CD4-positive, CD25-positive, alpha-beta regulatory T cell (primary cell): ENCODE results near the gene CCDC40. TPM values are rescaled to one million over a fixed set of nuclear protein-coding genes. Genes with fewer than 3 reads are reported as not detected.
"Not testable (repeated sequence)": the region's sequence is repeated elsewhere in the genome, so short reads cannot be mapped to it uniquely, and the experiment has no call there.

ENCODE experiments used
- ATAC-seq, 2 donors: fragments of 150-1000 bp; cut with Tn5 transposase; one replicate each; pipeline ENCODE4 v1.10.0; 2021; ENCODE audit warnings: low read depth in 2 of 2, moderate number of reproducible peaks in 2 of 2, moderate library complexity in 1 of 2
- DNase-seq, 3 donors: peaks; one replicate each; pipeline versions ENCODE4 v3.0.0 to v3.0.0-alpha.2; 2012 to 2022; ENCODE audit warnings: mixed read lengths in 1 of 3
- H3K27ac ChIP-seq: one replicate; pipeline ENCODE4 v1.7.0; 2013; ENCODE audit warnings: mild to moderate bottlenecking, low read length; ENCODE audit not compliant: insufficient read depth, poor library complexity, severe bottlenecking
- H3K27me3 ChIP-seq: one replicate; pipeline ENCODE4 v1.7.0; 2013; ENCODE audit warnings: low read length; ENCODE audit not compliant: control insufficient read depth, insufficient read depth
- H3K36me3 ChIP-seq: one replicate; pipeline ENCODE4 v1.7.0; 2013; ENCODE audit warnings: mild to moderate bottlenecking, low read length, moderate library complexity; ENCODE audit not compliant: control insufficient read depth, insufficient read depth
- H3K4me1 ChIP-seq: 2 replicates; pipeline ENCODE4 v1.7.0; 2013; ENCODE audit warnings: mild to moderate bottlenecking, low read length; ENCODE audit not compliant: insufficient read depth, control insufficient read depth, poor library complexity, severe bottlenecking
- H3K4me3 ChIP-seq: one replicate; pipeline ENCODE4 v1.7.0; 2013; ENCODE audit warnings: low read depth, mild to moderate bottlenecking, low read length, moderate library complexity
- H3K9me3 ChIP-seq, 2 experiments: 1 replicate in 1 of 2; 2 replicates in 1 of 2; pipeline ENCODE4 v1.7.0; 2013; ENCODE audit warnings: low read length in 2 of 2, mild to moderate bottlenecking in 1 of 2, moderate library complexity in 1 of 2; ENCODE audit not compliant: control insufficient read depth in 2 of 2
- H3K27ac Mint-ChIP-seq, 3 donors: one replicate each; pipeline ENCODE4 v1.8.0; 2020 to 2022; ENCODE audit warnings: mild to moderate bottlenecking in 3 of 3, mixed read lengths in 3 of 3, moderate library complexity in 2 of 3
- H3K27me3 Mint-ChIP-seq: one replicate; pipeline ENCODE4 v1.8.0; 2022; ENCODE audit warnings: mild to moderate bottlenecking, mixed read lengths
- H3K36me3 Mint-ChIP-seq: one replicate; pipeline ENCODE4 v1.8.0; 2020; ENCODE audit warnings: mixed read lengths
- H3K4me1 Mint-ChIP-seq, 4 donors: one replicate each; pipeline ENCODE4 v1.8.0; 2020 to 2022; ENCODE audit warnings: mixed read lengths in 4 of 4, mild to moderate bottlenecking in 1 of 4
- H3K4me3 Mint-ChIP-seq, 4 donors: one replicate each; pipeline ENCODE4 v1.8.0; 2020 to 2022; ENCODE audit warnings: mild to moderate bottlenecking in 4 of 4, mixed read lengths in 4 of 4, moderate library complexity in 3 of 4
- H3K9me3 Mint-ChIP-seq, 7 donors: one replicate each; pipeline ENCODE4 v1.8.0; 2020 to 2022; ENCODE audit warnings: mixed read lengths in 7 of 7, mild to moderate bottlenecking in 3 of 7, moderate library complexity in 2 of 7
- polyA plus RNA-seq, 4 donors: library from polyadenylated mRNA; unstranded; fragments of 300-500 nt; fragmentation: Illumina TruSeq; gene quantifications; one replicate each; pipeline ENCODE4 v1.2.3, GENCODE V29; 2021
- total RNA-seq: library from RNA; stranded (reverse); gene quantifications from one replicate; pipeline ENCODE4 v1.2.3, GENCODE V29; 2022

CCDC40 gene
- total and polyA plus RNA-seq, 5 donors from 2014 or later, result 0.32 TPM; not detected in 4

- H3K9me3 Mint-ChIP-seq, result no peaks in the 10 kb centered on the region
- Histone ChIP-seq H3K27ac (no peak overlapping the region), H3K27me3 (no peaks in the 10 kb centered on the region), H3K4me3 (peak overlapping the region; percentile 32), H3K36me3 (no peaks in the 10 kb centered on the region), H3K4me1 (peaks cover 20% of the 10 kb centered on the region), H3K9me3 (no peaks in the 10 kb centered on the region)
- H3K27ac Mint-ChIP-seq, result no peak overlapping the region
- peaks cover 10% of the 10 kb centered on the region for H3K27me3 Mint-ChIP-seq
- H3K36me3 Mint-ChIP-seq, result no peaks in the 10 kb centered on the region
- H3K4me3 Mint-ChIP-seq, result peak overlapping the region; percentile 77 to 87 (median 84)
- ATAC-seq (peak; percentile 94 to 97), DNase-seq (peak; percentile 65 to 86 (median 80))
- peaks cover 5 to 49% (median 15%) of the 10 kb centered on the region in 4 donors for H3K4me1 Mint-ChIP-seq
Observed at GRCh38 chr17:79991140-79991923, 45.1 kb upstream of the CCDC40 start.

- H3K9me3 ChIP-seq, result no peaks in the 10 kb centered on the region
- Mint-ChIP-seq H3K27me3 (peaks cover 10% of the 10 kb centered on the region), H3K4me3 (peak overlapping the region; percentile 77 to 88 (median 87)), H3K4me1 (peaks cover 9 to 57% (median 21%) of the 10 kb centered on the region in 4 donors), H3K36me3 (no peaks in the 10 kb centered on the region), H3K27ac (peak overlapping the region; percentile 32 to 87 (median 82)), H3K9me3 (peaks cover 0 to 3% (median 0%) of the 10 kb centered on the region in 7 donors)
- no peak overlapping the region for H3K27ac ChIP-seq
- H3K4me1 ChIP-seq, result peaks cover 28% of the 10 kb centered on the region
- H3K27me3 ChIP-seq, result no peaks in the 10 kb centered on the region
- ATAC-seq, result no peak
- no peak for DNase-seq
- H3K36me3 ChIP-seq, result no peaks in the 10 kb centered on the region
- peak overlapping the region; percentile 32 for H3K4me3 ChIP-seq
Observed at GRCh38 chr17:79991924-79992648, 44.4 kb upstream of the CCDC40 start.

- no peak overlapping the region for H3K27ac ChIP-seq
- no peaks in the 10 kb centered on the region for H3K36me3 ChIP-seq
- H3K4me1 Mint-ChIP-seq, result peaks cover 13 to 64% (median 28%) of the 10 kb centered on the region in 4 donors
- H3K4me1 ChIP-seq, result peaks cover 35% of the 10 kb centered on the region
- H3K27me3 ChIP-seq, result no peaks in the 10 kb centered on the region
- H3K9me3 ChIP-seq, result no peaks in the 10 kb centered on the region
- no peaks in the 10 kb centered on the region for H3K36me3 Mint-ChIP-seq
- DNase-seq, result no peak
- H3K27me3 Mint-ChIP-seq, result peaks cover 8% of the 10 kb centered on the region
- H3K27ac Mint-ChIP-seq, result peak overlapping the region; percentile 82 to 90 (median 87)
- ATAC-seq, result no peak
- peaks cover 0 to 5% (median 0%) of the 10 kb centered on the region in 7 donors for H3K9me3 Mint-ChIP-seq
- H3K4me3 Mint-ChIP-seq, result peak overlapping the region; percentile 83 to 88 (median 87)
- no peak overlapping the region for H3K4me3 ChIP-seq
Observed at GRCh38 chr17:79992649-79993389, 43.6 kb upstream of the CCDC40 start.

- Mint-ChIP-seq H3K36me3 (no peaks in the 10 kb centered on the region), H3K27ac (peak overlapping the region; percentile 5 to 87 (median 15)), H3K4me1 (peaks cover 13 to 64% (median 30%) of the 10 kb centered on the region in 4 donors), H3K9me3 (peaks cover 0 to 5% (median 0%) of the 10 kb centered on the region in 7 donors), H3K27me3 (no peaks in the 10 kb centered on the region), H3K4me3 (peak overlapping the region in 3 of 4 donors; percentile 83 to 88 (median 87))
- no peak overlapping the region for H3K27ac ChIP-seq
- no peaks in the 10 kb centered on the region for H3K36me3 ChIP-seq
- peak in 1 of 3 donors; percentile 34 for DNase-seq
- H3K4me3 ChIP-seq, result no peak overlapping the region
- peaks cover 40% of the 10 kb centered on the region for H3K4me1 ChIP-seq
- no peaks in the 10 kb centered on the region for H3K9me3 ChIP-seq
- ATAC-seq, result no peak
- H3K27me3 ChIP-seq, result no peaks in the 10 kb centered on the region
Observed at GRCh38 chr17:79993390-79994227, 42.8 kb upstream of the CCDC40 start.

GRCh38 chr17:79994228-79994569, 42.2 kb upstream of the CCDC40 start:
- peaks cover 13 to 68% (median 31%) of the 10 kb centered on the region in 4 donors for H3K4me1 Mint-ChIP-seq
- H3K4me3 ChIP-seq, H3K9me3 Mint-ChIP-seq, H3K9me3 ChIP-seq, H3K4me3 Mint-ChIP-seq, H3K36me3 ChIP-seq, H3K27ac ChIP-seq, H3K36me3 Mint-ChIP-seq, H3K27me3 Mint-ChIP-seq, ATAC-seq, DNase-seq, H3K27me3 ChIP-seq, H3K27ac Mint-ChIP-seq: not testable (repeated sequence)
- peaks cover 40% of the 10 kb centered on the region for H3K4me1 ChIP-seq

GRCh38 chr17:79994602-79995001, 41.8 kb upstream of the CCDC40 start:
- H3K9me3 Mint-ChIP-seq, result peaks cover 0 to 5% (median 0%) of the 10 kb centered on the region in 7 donors
- peak overlapping the region in 1 of 4 donors; percentile 21 for H3K4me3 Mint-ChIP-seq
- no peaks in the 10 kb centered on the region for H3K27me3 Mint-ChIP-seq
- H3K27ac Mint-ChIP-seq, result peak overlapping the region in 1 of 3 donors; percentile 36
- no peak overlapping the region for H3K27ac ChIP-seq
- DNase-seq (no peak), ATAC-seq (no peak)
- no peak overlapping the region for H3K4me3 ChIP-seq
- H3K9me3 ChIP-seq, result no peaks in the 10 kb centered on the region
- peaks cover 13 to 69% (median 31%) of the 10 kb centered on the region in 4 donors for H3K4me1 Mint-ChIP-seq
- no peaks in the 10 kb centered on the region for H3K36me3 Mint-ChIP-seq
- peaks cover 40% of the 10 kb centered on the region for H3K4me1 ChIP-seq
- no peaks in the 10 kb centered on the region for H3K36me3 ChIP-seq
- H3K27me3 ChIP-seq, result no peaks in the 10 kb centered on the region

GRCh38 chr17:79995696-79996095, 40.7 kb upstream of the CCDC40 start:
- Histone ChIP-seq H3K27me3 (no peaks in the 10 kb centered on the region), H3K27ac (peak overlapping the region; percentile 91), H3K4me1 (peaks cover 40% of the 10 kb centered on the region), H3K36me3 (no peaks in the 10 kb centered on the region), H3K4me3 (no peak overlapping the region), H3K9me3 (no peaks in the 10 kb centered on the region)
- Mint-ChIP-seq H3K4me3 (no peak overlapping the region), H3K9me3 (peaks cover 0 to 5% (median 0%) of the 10 kb centered on the region in 7 donors), H3K27me3 (no peaks in the 10 kb centered on the region), H3K36me3 (no peaks in the 10 kb centered on the region), H3K27ac (peak overlapping the region; percentile 11 to 97 (median 20)), H3K4me1 (peaks cover 13 to 70% (median 31%) of the 10 kb centered on the region in 4 donors)
- DNase-seq (no peak), ATAC-seq (no peak)
